Hepatocyte (in vitro differentiated cells): ENCODE results near the gene OSBPL2.

Experiments
- EZH2phosphoT487 ChIP-seq: fragments of 200-600 bp; sonication (generic); IDR thresholded peaks from one replicate; pipeline ENCODE4 v1.6.1; 2018; ENCODE audit warnings: antibody characterized with exemption, mild to moderate bottlenecking, low read depth, moderate library complexity; ENCODE audit not compliant: unreplicated experiment, severe bottlenecking
- TF ChIP-seq, protein P1 (sequence below): fragments of 200-600 bp; sonication (generic); IDR thresholded peaks from 2 replicates; pipeline ENCODE4 v1.5.1; 2016; ENCODE audit warnings: antibody characterized with exemption, mild to moderate bottlenecking; ENCODE audit not compliant: poor library complexity

DNA sequence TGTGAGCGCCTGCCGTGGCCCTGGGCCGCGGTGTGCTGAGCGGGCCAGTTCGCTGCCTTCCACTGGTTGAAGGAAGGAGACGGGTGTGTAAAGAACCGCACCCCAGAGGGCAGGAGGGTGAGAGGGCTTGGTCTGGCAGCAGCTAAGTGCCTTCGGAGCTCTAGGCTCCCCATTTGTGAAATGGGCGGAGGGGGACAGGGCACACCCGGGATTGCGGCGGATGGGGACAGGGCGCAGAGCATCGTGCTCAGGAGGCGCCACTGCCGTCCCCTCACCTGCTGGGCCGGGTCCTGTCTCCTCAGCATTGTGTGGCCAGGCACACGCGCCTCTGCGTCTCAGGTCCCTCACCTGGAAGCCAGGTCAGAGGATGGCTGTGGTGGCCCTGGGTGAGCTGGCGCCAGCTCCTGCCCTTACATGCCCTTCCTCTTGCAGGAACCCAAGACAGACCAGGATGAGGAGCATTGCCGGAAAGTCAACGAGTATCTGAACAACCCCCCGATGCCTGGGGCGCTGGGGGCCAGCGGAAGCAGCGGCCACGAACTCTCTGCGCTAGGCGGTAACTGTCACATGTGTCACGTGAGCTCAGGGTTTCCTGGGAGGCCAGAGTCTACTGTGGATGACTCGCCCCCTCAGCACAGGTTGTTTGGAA is 67.6 kb downstream of the OSBPL2 start:
- TF ChIP-seq, protein P1, sequence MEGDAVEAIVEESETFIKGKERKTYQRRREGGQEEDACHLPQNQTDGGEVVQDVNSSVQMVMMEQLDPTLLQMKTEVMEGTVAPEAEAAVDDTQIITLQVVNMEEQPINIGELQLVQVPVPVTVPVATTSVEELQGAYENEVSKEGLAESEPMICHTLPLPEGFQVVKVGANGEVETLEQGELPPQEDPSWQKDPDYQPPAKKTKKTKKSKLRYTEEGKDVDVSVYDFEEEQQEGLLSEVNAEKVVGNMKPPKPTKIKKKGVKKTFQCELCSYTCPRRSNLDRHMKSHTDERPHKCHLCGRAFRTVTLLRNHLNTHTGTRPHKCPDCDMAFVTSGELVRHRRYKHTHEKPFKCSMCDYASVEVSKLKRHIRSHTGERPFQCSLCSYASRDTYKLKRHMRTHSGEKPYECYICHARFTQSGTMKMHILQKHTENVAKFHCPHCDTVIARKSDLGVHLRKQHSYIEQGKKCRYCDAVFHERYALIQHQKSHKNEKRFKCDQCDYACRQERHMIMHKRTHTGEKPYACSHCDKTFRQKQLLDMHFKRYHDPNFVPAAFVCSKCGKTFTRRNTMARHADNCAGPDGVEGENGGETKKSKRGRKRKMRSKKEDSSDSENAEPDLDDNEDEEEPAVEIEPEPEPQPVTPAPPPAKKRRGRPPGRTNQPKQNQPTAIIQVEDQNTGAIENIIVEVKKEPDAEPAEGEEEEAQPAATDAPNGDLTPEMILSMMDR, result no peak
- no peak for TF ChIP-seq EZH2phosphoT487
